Daoy (cell line): ENCODE measurements around the gene CHRNB4. TPM values are rescaled to one million over a fixed set of nuclear protein-coding genes. Genes with fewer than 3 reads are reported as not detected.

Experiments
- DNase-seq: peaks from one replicate; pipeline ENCODE4 v3.0.0-alpha.2; 2015; ENCODE audit warnings: low read depth
- total RNA-seq: library from RNA; depleted of rRNA; stranded (reverse); fragments of >200 nt; shearing (Covaris generic); gene quantifications from 2 replicates; pipeline ENCODE4 v1.2.3, GENCODE V29; 2014

Gene CHRNB4
- total RNA-seq, 1 experiment from 2014 or later, result 0.06 TPM

DNA sequence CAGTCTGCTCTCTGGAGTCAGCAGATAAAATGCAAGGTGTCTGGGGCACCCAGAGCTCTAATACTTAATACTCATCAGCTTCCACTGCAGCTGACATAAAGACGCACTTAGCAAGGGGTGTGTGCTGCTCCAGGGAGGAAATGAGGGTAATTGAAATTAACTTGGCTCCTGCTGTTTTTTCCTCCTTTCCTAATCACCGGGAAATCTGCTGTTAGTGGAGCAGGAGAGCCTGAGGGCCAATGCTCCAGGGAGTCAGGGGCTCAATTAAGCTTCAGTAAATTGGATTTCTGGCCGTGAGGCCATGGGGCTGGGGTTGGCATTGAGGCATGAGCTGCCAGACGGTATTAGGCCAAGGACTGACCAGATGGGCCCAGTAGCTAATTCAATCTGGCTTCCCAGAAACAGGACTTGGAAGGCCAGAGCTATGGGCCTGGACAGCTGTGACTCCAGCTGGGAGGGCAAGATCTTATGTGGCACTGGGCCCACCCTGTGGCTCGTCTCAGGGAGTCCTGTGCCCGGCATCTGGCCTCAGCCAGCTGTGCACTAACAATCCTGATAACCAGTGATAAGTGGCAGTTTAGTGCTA is 30.7 kb upstream of the CHRNB4 start:
- DNase-seq, result no peak

DNA sequence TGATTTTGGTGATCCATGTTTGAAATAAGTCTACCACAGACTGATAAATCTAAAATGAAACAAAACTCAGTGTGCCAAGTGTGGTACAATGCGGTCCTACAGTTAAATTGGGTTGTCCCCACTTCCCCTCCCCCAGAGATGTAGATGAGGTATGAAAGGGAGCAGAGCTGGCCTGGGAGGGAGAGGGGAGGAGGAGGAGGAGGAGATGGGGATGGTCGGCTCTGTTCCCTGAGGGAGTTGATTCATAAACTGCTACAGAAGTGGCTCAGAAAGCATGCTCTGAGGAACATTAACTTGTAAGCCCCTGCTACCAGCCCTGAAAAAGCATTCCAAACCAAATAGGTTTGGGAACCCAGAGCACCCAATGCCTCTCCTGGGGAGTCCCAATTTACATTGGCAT is 28.0 kb upstream of the CHRNB4 start:
- DNase-seq, result no peak

DNA sequence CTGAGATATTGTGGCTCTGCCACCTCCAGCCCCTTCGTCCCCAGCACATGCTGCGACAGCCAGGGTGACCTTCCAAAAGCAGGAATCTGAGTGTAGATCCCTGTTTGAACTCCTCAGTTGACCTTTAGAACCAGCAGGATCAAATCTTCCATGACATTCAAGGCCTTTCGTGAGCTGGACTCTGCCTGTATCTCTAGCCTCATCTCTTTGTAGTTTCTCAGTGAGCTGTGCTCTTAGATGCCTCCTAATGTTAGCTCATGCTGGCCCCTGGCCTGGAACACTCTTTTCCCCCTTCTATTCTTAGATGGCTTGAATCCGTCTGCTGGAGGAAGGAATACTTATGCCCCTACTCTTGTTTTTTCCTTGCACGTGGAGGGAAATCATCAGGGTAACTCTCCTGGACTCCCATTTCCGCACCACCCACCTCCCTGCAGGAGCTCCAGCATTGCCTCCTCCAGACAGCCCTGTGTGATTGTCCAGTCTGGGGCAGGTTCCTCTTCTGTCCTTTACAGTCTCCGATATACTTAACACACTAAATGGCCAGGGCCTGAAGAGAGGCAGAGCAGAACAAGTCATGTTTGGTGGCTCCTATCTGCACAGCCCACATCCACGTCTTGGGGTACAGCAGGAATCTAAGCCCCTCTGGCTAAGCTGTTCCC is 26.7 kb upstream of the CHRNB4 start:
- DNase-seq, result no peak

DNA sequence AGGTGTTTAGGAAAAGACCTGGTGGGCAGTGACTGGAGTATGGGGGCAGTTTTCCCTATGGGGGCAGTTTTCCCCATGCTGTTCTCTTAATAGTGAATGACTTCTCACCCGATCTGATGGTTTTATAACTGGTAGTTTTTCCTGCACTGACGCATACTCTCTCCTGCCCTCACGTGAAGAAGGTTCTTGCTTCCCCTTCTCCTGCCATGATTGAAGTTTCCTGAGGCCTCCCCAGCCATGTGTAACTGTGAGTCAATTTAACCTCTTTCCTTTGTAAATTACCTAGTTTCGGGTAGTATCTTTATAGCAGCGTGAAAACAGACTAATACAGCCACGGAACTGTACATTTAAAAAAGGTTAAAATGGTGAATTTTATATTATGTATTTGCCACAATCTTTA is 25.0 kb upstream of the CHRNB4 start:
- DNase-seq, result no peak

DNA sequence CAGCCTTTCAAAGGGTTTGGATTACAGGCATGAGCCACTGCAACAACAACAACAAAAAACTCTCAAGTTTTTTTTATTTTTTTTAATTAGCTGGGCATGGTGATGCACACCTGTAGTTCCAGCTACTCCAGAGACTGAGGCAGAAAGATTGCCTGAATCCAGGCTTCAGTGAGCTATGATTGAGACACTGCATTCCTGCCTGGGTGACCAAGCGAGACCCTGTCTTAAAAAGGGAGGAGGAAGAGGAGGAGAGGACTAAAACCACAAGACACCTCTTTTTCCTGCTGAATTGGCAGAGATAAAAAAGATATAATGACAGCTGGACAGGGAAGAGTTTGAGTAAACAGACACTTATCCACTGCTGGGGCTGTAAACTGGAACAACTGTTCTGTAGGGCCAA is 22.7 kb upstream of the CHRNB4 start:
- no peak for DNase-seq

DNA sequence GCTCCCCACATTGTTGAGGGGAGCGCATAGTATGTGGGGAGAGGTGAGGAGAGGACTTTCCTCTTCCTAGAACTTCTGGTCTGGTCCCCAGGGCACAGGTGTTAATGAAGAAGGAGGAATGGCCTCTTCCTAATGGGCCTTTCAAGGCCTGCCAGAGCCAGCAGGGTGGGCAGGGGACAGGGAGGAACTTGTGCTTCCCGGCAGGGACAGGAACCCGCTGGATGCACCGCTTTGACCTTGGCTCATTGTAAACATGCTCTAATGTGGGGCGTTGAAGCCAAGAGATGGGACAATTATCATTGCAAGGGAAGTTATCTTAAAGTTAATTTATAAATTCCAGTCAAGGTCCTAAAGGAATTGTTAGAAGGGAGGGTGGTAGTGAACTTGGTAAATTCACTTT is 21.0 kb upstream of the CHRNB4 start:
- DNase-seq, result no peak

DNA sequence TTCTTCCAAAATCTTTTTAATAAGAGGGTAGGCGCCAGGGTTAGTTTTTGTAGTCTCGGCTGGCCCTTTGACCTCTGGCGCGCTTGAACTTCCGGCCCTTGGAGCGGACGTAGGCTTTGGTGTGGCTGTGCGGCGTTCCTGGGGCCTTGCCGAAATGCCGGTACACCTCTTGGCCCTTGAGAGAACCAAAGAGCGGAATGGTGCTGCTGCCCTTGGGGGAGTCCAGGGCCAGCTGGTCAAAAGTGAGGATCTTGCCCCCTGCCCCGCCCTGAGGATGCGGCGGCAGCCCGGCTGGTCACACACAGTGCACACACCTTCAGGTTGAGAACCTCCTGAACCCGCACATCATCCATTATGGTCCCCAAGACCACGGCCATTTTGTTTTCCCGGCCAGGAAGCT is 20.0 kb upstream of the CHRNB4 start:
- no peak for DNase-seq

DNA sequence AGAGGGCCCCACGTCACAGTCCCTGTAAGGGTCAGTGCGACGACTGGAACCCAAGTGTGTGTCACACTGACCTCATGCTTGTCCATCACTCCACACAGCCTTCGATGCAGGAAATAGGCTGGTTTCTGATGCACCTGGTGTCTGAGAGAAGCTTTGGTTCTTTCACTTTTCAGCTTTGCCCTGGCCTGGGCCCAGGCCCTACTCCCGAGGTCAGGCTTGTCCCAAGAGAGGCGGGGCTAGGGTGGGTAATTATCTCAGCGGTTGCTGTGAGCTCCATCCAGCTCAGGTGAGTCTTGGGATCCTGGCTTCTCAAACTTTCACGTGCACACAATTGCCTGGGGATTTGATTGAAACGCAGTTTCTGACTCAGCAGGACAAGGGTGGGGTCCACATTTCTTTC is 19.6 kb upstream of the CHRNB4 start:
- no peak for DNase-seq

DNA sequence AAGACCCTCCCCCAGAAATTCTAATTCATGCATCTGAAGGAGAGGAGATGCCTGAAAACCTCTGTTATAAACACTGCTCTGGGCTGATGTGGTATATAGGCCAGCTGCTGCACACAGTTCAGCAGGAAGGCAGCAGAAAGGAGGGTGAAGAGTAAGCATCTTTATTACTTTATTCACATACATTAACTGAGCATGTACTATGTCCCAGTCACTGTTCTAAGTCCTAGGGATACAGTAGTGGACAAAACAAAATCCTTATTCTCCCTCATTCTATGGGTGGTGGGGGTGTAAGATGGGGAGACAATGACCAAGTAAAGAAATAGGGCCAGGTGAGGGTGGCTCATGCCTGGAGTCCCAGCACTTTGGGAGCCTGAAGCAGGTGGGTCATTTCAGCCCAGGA is 17.8 kb upstream of the CHRNB4 start:
- no peak for DNase-seq

DNA sequence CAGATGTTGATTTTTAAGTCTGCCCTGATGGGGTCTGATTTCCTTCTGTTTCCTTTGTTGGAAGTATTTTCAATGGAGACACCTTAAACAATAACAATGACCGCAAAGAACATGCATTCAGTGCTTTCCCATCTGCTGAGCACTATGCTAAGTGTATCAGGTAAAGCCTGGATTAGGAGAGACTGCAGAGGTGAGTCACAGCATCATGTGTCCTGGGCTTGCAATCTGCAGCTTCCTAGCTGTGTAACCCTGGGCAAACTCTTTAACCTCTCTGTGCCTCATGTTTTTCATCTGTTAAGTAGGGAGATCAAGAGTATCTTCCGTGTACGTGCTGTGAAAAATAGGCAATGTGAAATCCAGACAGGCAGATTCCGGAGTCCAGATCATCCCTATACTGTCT is 13.3 kb upstream of the CHRNB4 start:
- DNase-seq, result no peak

DNA sequence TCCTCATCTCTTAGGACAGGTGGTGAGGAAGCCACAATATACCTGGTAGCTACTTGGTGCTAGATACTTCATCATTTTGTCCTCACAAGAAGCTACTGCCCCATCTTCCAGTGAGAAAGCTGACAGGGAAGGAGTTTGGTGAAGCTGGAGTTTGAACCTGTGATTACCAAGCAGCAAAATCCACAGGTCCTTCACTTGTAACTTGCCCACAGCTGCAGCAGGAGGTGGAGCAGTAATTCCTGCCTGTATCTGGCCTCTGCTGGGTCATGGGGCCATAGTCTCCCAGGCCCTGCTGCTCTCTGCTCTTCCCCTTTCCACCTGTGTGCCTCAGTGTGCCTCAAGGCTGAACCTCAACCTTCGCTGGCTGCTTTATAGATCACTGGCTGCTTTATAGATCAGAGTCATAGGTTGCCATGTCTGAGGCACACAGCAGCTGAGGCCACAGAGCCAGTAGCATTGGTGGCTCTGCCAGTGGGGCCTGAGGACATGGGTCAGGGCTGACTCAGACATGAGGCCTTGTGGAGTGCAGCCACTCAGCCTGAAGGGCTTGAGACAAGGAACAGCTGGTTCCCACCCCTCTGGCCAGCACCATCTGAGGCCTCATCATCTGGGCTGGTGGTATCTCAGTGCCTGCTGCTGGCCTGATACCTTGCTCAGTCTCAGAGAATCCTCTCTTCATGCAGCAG is 11.1 kb upstream of the CHRNB4 start:
- DNase-seq, result no peak

DNA sequence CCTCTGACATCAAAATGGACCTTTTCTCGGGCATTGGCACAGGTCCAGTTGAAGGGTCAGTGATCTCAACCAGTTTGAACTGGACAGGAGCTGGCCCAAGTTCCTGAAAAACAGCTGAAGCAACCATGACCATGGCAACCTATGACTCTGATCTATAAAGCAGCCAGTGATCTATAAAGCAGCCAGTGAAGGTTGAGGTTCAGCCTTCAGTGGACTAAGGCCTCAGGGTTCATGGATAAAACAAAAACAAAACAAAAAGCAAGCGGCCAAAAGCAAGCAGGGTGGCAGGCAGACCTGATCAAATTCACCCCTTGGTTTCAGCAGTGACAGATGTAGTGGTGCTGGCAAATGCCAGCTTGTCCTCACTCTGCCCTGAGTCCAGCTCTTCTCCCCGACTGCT is 10.0 kb upstream of the CHRNB4 start:
- no peak for DNase-seq

DNA sequence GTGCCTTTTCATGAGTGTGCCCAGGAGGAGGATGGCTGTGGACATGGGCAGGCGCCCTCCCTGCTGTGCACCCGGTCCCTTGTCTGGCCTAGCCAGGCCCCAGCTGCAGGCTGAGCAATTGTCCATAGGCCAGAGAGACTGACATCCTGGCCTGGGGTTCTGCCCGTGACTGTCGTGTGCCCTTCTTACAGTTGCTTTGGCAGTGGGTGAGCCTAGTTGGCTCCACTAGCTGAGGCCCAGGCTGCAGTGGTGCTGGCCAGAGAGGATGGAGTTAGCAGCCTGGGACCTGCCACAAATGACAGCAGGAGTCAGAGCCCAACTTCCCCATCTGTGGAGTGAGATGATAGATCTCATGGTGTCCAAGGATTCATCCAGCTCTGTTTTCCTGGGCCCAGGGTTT is 9.0 kb upstream of the CHRNB4 start:
- no peak for DNase-seq

DNA sequence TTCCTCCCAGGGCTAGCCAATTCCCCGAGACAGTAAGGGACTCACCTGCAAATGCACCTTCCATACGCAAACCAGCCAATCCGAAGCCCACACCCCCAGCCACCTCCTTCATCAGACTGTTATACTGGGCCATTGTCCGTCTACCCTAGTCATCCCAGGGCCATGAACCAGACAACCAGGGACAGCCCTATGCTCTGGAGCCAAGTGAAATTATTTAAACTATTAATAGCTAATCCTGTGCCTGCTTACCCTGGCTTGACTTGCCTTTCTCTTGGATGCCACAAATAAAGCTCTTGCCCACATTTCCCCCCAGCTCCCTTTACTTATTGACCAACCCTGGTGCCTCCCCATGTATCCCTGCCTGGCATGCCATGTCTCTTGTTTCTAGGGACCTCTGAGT is 4.0 kb upstream of the CHRNB4 start:
- DNase-seq, result no peak

DNA sequence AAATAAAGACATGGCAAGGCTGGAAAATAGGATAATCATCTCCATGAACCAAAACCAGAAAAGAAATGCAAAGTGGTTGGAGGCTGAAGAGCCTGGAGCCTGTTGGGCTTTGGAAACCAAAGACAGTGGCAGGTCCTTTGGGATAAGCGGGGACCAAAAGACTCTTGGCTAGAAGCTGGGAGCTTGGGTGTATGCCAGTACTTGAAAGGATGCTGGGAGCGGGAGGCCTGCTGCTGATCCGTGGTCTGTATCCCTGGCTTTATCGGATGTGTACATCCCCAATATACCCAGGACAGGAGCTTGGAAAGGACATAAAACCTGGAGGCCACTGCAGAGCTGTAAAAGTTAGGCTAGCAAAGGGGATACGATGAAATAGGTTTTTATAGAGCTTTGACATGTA is 1.3 kb upstream of the CHRNB4 start:
- no peak for DNase-seq

DNA sequence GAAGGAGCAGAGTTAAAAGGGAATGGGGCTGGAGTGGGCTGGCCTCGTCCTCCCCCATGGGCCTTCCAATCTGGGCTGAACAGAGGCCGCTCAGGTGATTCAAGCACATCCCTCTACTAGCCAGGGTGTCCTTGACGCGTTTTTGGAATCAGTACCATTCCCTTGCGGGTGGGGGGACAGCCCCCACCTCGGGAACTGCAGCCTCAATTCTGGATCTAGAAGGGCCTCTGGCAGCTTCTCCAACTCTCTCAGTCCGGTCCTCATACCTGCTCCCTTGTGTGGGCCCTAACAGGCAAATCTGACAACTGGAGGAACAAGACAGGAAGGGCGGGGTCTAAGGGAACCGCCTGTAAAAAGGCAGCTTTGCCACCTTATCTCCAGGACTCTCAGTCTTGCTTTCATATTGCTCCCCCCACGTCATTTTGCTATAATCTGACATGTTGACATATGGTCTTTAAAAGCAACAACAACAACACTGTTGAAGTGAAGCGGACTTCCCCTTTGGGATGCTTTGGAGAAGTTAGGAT is 802 bp upstream of the CHRNB4 start:
- DNase-seq, result no peak

DNA sequence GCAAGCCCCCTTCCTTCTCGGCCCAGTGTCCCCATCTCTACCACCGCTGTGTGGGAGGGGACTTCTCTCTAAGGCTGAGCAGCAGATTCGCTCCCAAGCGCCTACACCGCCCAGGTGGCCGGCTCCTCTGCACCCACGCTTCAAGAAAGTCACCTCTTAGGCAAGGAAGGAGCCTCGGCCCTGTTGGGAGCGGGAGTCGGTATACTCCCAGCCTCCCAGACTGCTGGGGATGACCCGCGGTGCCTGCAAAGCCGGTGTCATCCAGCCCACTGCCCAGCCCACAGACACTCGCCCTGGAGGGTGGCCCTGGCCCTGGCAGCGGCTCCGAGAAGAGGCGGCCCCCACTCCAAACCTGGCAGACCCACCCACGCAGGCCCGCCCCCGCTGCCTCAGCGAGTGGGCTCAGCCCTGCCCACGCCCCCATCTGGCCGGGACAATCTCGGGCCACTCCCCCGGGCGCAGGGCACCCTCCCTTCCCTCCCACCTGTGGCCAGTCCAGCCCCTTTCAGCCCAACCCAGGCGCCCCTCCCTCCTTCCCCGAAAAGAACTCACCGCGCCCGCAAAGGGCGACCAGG is 396 bp downstream of the CHRNB4 start:
- DNase-seq, result no peak

DNA sequence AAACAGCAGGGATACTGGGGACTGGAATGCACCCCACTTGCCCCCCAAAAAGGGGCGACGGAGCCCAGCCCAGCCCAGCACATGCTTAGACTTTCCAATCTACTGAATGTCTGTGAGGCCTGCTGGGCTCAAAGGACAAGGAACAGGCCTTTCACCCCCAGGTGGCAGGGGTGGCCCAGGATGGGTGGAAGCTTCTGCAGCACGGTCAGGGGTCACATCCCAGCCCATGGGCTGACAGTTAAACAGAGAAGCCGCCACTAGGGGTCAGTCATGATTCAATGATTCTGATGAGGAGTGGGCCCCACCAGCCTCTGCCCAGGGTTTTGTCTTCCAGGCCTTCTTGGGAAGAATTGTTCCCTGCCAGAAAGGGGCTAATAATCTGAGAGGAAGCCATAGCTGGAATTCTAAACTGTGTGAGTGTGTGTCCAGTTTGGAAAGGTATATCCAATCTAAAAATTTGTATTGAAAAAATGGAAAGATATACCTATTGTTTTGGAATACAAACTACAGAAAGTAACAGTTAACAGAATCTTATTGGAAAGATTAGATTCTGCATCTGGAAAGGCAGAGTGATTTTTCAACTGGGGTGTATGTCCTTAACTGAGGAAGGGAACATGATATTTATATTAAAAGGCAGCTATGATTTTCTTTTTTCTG is 2.2 kb downstream of the CHRNB4 start:
- DNase-seq, result peak; percentile 43

DNA sequence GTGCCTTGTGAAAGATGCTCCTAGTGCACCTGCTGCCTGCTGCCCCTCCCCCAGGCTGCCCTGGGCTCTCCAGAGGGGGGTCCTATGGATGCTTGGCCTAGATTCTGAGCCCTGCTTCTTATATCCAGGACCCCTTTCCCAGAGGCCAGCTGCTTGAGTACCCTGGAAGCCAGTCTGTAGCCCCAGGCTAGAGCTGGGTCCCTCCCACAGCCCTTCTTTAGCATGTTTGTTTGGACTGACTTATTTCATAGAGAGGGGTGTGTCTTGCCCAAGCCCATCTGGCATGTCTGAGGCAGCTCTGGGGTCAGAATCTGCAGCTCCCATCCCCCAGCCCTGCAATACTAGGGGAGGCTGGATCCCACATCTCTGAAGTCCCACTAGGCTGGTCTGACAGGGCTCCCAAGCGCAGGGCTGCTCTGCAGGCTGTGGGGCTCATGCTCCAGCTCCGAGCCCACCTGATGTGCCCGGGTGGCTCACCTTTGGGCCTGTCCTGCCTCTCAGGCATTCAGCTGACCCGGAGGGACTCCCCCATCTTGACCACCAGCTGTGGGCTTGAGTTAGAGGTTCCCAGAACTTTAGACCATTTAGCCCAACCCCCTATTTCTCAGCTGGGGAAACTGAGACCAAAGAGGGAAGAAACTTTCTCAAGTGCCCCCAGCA is 3.1 kb downstream of the CHRNB4 start:
- no peak for DNase-seq

DNA sequence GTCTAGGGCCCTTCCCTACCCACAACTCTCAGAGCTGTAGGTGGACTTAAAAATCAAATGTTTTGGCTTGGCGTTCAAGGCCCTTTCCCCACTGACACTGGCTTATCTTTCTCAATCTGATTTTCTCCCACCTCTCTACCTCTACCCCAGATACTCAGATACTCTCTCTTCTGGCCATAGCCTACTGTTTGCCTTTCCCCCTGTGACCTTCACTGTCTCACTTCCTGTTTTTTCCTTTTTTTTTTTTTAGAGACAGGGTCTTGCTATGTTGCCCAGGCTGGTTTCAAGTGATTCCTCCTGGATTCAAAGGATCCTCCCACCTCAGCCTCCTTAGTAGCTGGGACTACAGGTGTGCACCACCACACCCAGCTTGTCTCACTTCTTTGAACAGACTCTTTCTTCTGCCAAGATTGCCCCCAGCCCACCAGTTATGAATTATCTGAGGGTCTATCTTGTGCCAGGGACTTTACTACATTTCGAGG is 4.6 kb downstream of the CHRNB4 start:
- no peak for DNase-seq

DNA sequence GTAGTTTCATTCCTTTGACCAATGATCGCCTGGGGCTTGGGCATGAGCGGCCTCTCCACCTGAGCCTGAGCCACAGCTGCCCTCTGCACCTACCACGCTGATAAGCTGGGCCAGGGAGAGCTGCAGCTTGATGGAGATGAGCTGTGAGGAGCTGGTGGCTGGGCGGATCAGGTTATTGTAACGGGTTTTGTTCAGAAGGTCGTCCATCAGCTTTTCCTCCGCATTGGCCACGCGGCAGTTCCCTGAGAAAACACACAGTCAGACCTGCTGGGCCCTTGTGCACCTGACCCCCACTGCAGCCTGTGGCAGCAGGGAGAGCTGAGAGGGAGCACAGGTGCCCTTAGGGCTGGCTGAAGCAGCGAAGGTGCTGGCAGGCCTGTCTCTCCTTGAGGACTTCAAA is 5.7 kb downstream of the CHRNB4 start:
- no peak for DNase-seq
